ENCODE results near the gene VTI1A.
"Not testable (repeated sequence)": the region's sequence is repeated elsewhere in the genome, so short reads cannot be mapped to it uniquely, and the experiment has no call there.

VTI1A gene

GRCh38 chr10:112588225-112588990, 141.4 kb downstream of the VTI1A start:
- no peak for DNase-seq (ENCODE audit: low spot score)

- DNase-seq (ENCODE audit: low spot score): no peak
These were observed 142.1 kb downstream of the VTI1A start for GRCh38 chr10:112589081-112589480.

GRCh38 chr10:112590786-112591185, 143.8 kb downstream of the VTI1A start:
- DNase-seq (ENCODE audit: low spot score): not testable (repeated sequence)

- DNase-seq (ENCODE audit: low spot score): no peak
These were observed 146.0 kb downstream of the VTI1A start for GRCh38 chr10:112593023-112593422.

GRCh38 chr10:112601214-112602090, 154.4 kb downstream of the VTI1A start:
- DNase-seq (ENCODE audit: low spot score): no peak

GRCh38 chr10:112603062-112603461, 156.0 kb downstream of the VTI1A start:
- no peak for DNase-seq (ENCODE audit: low spot score)

- DNase-seq (ENCODE audit: low spot score): peak; percentile 21
These were observed 158.0 kb downstream of the VTI1A start for GRCh38 chr10:112605063-112605462.

GRCh38 chr10:112607506-112607905, 160.5 kb downstream of the VTI1A start:
- DNase-seq (ENCODE audit: low spot score): no peak

- DNase-seq (ENCODE audit: low spot score): no peak
These were observed 166.6 kb downstream of the VTI1A start for GRCh38 chr10:112613620-112614019.

- no peak for DNase-seq (ENCODE audit: low spot score)
These were observed 167.1 kb downstream of the VTI1A start for GRCh38 chr10:112614072-112614471.

GRCh38 chr10:112614586-112614985, 167.6 kb downstream of the VTI1A start:
- no peak for DNase-seq (ENCODE audit: low spot score)

GRCh38 chr10:112615269-112615668, 168.3 kb downstream of the VTI1A start:
- DNase-seq (ENCODE audit: low spot score): no peak

GRCh38 chr10:112616647-112617046, 169.6 kb downstream of the VTI1A start:
- no peak for DNase-seq (ENCODE audit: low spot score)

GRCh38 chr10:112618814-112619213, 171.8 kb downstream of the VTI1A start:
- DNase-seq (ENCODE audit: low spot score): no peak

- DNase-seq (ENCODE audit: low spot score): no peak
These were observed 172.5 kb downstream of the VTI1A start for GRCh38 chr10:112619556-112619955.

- no peak for DNase-seq (ENCODE audit: low spot score)
These were observed 175.8 kb downstream of the VTI1A start for GRCh38 chr10:112622786-112623185.

GRCh38 chr10:112624546-112625048, 177.6 kb downstream of the VTI1A start:
- no peak for DNase-seq (ENCODE audit: low spot score)

- DNase-seq (ENCODE audit: low spot score): no peak
These were observed 182.1 kb downstream of the VTI1A start for GRCh38 chr10:112628951-112629609.

- DNase-seq (ENCODE audit: low spot score): no peak
These were observed 184.7 kb downstream of the VTI1A start for GRCh38 chr10:112631501-112632400.

- no peak for DNase-seq (ENCODE audit: low spot score)
These were observed 187.2 kb downstream of the VTI1A start for GRCh38 chr10:112634096-112634830.

- DNase-seq (ENCODE audit: low spot score): no peak
These were observed 190.9 kb downstream of the VTI1A start for GRCh38 chr10:112637901-112638300.

All from HuH-7.5 (cell line).